ENCODE data around the gene SNX15. TPM values are rescaled to one million over a fixed set of nuclear protein-coding genes. Genes with fewer than 3 reads are reported as not detected.

The SNX15 gene
- total RNA-seq, 4 donors from 2014 or later: 15.7 to 39.0 (median 27.3) TPM

GRCh38 chr11:65069217-65069616, 42.0 kb downstream of the SNX15 start:
- Histone ChIP-seq H3K27ac (no peak overlapping the region), H3K4me3 (no peak overlapping the region), H3K4me1 (peaks cover 0 to 6% (median 0%) of the 10 kb centered on the region in 4 donors), H3K9me3 (no peaks in the 10 kb centered on the region), H3K36me3 (no peaks in the 10 kb centered on the region), H3K27me3 (no peaks in the 10 kb centered on the region)
- TF ChIP-seq POLR2A (IDR thresholded peaks at IDR 0.05): no peak
- no peak for TF ChIP-seq CTCF (IDR thresholded peaks at IDR 0.05)
- no peak for DNase-seq

- Histone ChIP-seq H3K27ac (no peak overlapping the region), H3K36me3 (no peaks in the 10 kb centered on the region), H3K27me3 (no peaks in the 10 kb centered on the region), H3K9me3 (no peaks in the 10 kb centered on the region), H3K4me1 (no peaks in the 10 kb centered on the region), H3K4me3 (no peak overlapping the region)
- no peak for DNase-seq
- no peak for TF ChIP-seq CTCF (IDR thresholded peaks at IDR 0.05)
- no peak for TF ChIP-seq POLR2A (IDR thresholded peaks at IDR 0.05)
Measured at GRCh38 chr11:65071907-65072630, 44.8 kb downstream of the SNX15 start.

- Histone ChIP-seq H3K36me3 (no peaks in the 10 kb centered on the region), H3K9me3 (no peaks in the 10 kb centered on the region), H3K4me1 (no peaks in the 10 kb centered on the region), H3K27me3 (no peaks in the 10 kb centered on the region), H3K27ac (no peak overlapping the region), H3K4me3 (no peak overlapping the region)
- DNase-seq: no peak
- no peak for TF ChIP-seq POLR2A (IDR thresholded peaks at IDR 0.05)
- TF ChIP-seq CTCF (IDR thresholded peaks at IDR 0.05): no peak
Measured at GRCh38 chr11:65072631-65072966, 45.4 kb downstream of the SNX15 start.

- H3K27ac ChIP-seq: peak overlapping the region in 1 of 4 donors; percentile 71
Measured at GRCh38 chr11:65077451-65077850, 50.2 kb downstream of the SNX15 start.

GRCh38 chr11:65078151-65078550, 50.9 kb downstream of the SNX15 start:
- DNase-seq: peak; percentile 70 to 92 (median 87)
- peak overlapping the region in 2 of 4 donors; percentile 35 to 71 for H3K27ac ChIP-seq
- peaks cover 0 to 6% (median 1%) of the 10 kb centered on the region in 4 donors for H3K4me1 ChIP-seq
- H3K4me3 ChIP-seq: no peak overlapping the region
- TF ChIP-seq POLR2A (IDR thresholded peaks at IDR 0.05) (peak in 1 of 2 donors; percentile 21), CTCF (IDR thresholded peaks at IDR 0.05) (peak; percentile 67 to 91 (median 82))
- no peaks in the 10 kb centered on the region for H3K27me3 ChIP-seq
- H3K36me3 ChIP-seq: no peaks in the 10 kb centered on the region
- no peaks in the 10 kb centered on the region for H3K9me3 ChIP-seq

More at GRCh38 chr11:65077451-65077850, 50.2 kb downstream of the SNX15 start:
- Histone ChIP-seq H3K4me1 (peaks cover 0 to 6% (median 0%) of the 10 kb centered on the region in 4 donors), H3K27me3 (no peaks in the 10 kb centered on the region), H3K9me3 (no peaks in the 10 kb centered on the region), H3K4me3 (no peak overlapping the region), H3K36me3 (no peaks in the 10 kb centered on the region)
- no peak for DNase-seq
- TF ChIP-seq CTCF (IDR thresholded peaks at IDR 0.05) (peak in 1 of 6 experiments; percentile 4), POLR2A (IDR thresholded peaks at IDR 0.05) (no peak)
